HG03432 (cell line): ENCODE measurements around the gene BCO2.
"Not testable (repeated sequence)": the region's sequence is repeated elsewhere in the genome, so short reads cannot be mapped to it uniquely, and the experiment has no call there.

Experiments
- ATAC-seq: cut with Tn5 transposase; IDR thresholded peaks from one replicate; pipeline ENCODE4 v1.9.1; 2021; ENCODE audit warnings: mild to moderate bottlenecking, moderate library complexity; ENCODE audit not compliant: unreplicated experiment

Gene BCO2

GRCh38 chr11:112165049-112165448 lies 10.3 kb upstream of the BCO2 start:
- ATAC-seq, result no peak

GRCh38 chr11:112166562-112166961 lies 8.8 kb upstream of the BCO2 start:
- ATAC-seq, result no peak

- ATAC-seq, result no peak
Measured at GRCh38 chr11:112167145-112167544, 8.2 kb upstream of the BCO2 start, which contains the start of gene TEX12. Gene TEX12 (plus strand): TSS chr11:112167372. CDS start chr11:112169269, 1,897 bp downstream.

- ATAC-seq, result peak; percentile 76
Measured at GRCh38 chr11:112172362-112172994, 2.8 kb upstream of the BCO2 start.

- no peak for ATAC-seq
Measured at GRCh38 chr11:112173152-112173551, 2.2 kb upstream of the BCO2 start.

- no peak for ATAC-seq
Measured at GRCh38 chr11:112175599-112175952, 264 bp downstream of the BCO2 start.

- ATAC-seq, result no peak
Measured at GRCh38 chr11:112176077-112176476, 765 bp downstream of the BCO2 start.

GRCh38 chr11:112177589-112177988 lies 2.3 kb downstream of the BCO2 start:
- ATAC-seq, result no peak

GRCh38 chr11:112178428-112178827 lies 3.1 kb downstream of the BCO2 start:
- no peak for ATAC-seq

- no peak for ATAC-seq
Measured at GRCh38 chr11:112178936-112179335, 3.6 kb downstream of the BCO2 start.

- peak; percentile 80 for ATAC-seq
Measured at GRCh38 chr11:112179601-112180000, 4.3 kb downstream of the BCO2 start.

- no peak for ATAC-seq
Measured at GRCh38 chr11:112182867-112183266, 7.6 kb downstream of the BCO2 start.

GRCh38 chr11:112185883-112186282 lies 10.6 kb downstream of the BCO2 start:
- no peak for ATAC-seq

- no peak for ATAC-seq
Measured at GRCh38 chr11:112186304-112186703, 11.0 kb downstream of the BCO2 start.

GRCh38 chr11:112195113-112195512 lies 19.8 kb downstream of the BCO2 start:
- not testable (repeated sequence) for ATAC-seq

GRCh38 chr11:112195951-112196351 lies 20.6 kb downstream of the BCO2 start:
- no peak for ATAC-seq

GRCh38 chr11:112196519-112197087 lies 21.3 kb downstream of the BCO2 start:
- ATAC-seq, result no peak

GRCh38 chr11:112199101-112199500 lies 23.8 kb downstream of the BCO2 start:
- ATAC-seq, result not testable (repeated sequence)

GRCh38 chr11:112200252-112200651 lies 24.9 kb downstream of the BCO2 start:
- ATAC-seq, result no peak

GRCh38 chr11:112206071-112206470 lies 30.8 kb downstream of the BCO2 start:
- ATAC-seq, result no peak

- ATAC-seq, result no peak
Measured at GRCh38 chr11:112210890-112211289, 35.6 kb downstream of the BCO2 start.

- ATAC-seq, result no peak
Measured at GRCh38 chr11:112211536-112211935, 36.2 kb downstream of the BCO2 start.

GRCh38 chr11:112212290-112212689 lies 37.0 kb downstream of the BCO2 start:
- ATAC-seq, result no peak
